Measurements from ENCODE around the gene ASTN2.

ASTN2 gene

GRCh38 chr9:116599342-116599884, 815.4 kb downstream of the ASTN2 start:
- no peak for FAIRE-seq
- no peak for DNase-seq (ENCODE audit: insufficient read length, low spot score)
- TF ChIP-seq CTCF (IDR thresholded peaks at IDR 0.05; ENCODE audit: insufficient read depth, missing control alignments) = no peak

GRCh38 chr9:116596646-116597045, 818.2 kb downstream of the ASTN2 start:
- DNase-seq (ENCODE audit: insufficient read length, low spot score) (no peak), FAIRE-seq (peak; percentile 60)
- TF ChIP-seq CTCF (IDR thresholded peaks at IDR 0.05; ENCODE audit: insufficient read depth, missing control alignments) = no peak

GRCh38 chr9:116594547-116594946, 820.3 kb downstream of the ASTN2 start:
- no peak for DNase-seq (ENCODE audit: insufficient read length, low spot score)
- no peak for TF ChIP-seq CTCF (IDR thresholded peaks at IDR 0.05; ENCODE audit: insufficient read depth, missing control alignments)
- no peak for FAIRE-seq

GRCh38 chr9:116592970-116593369, 821.9 kb downstream of the ASTN2 start:
- TF ChIP-seq CTCF (IDR thresholded peaks at IDR 0.05; ENCODE audit: insufficient read depth, missing control alignments) = no peak
- no peak for DNase-seq (ENCODE audit: insufficient read length, low spot score)
- FAIRE-seq = no peak

GRCh38 chr9:116589392-116590354, 825.2 kb downstream of the ASTN2 start:
- peak; percentile 44 for TF ChIP-seq CTCF (IDR thresholded peaks at IDR 0.05; ENCODE audit: insufficient read depth, missing control alignments)
- FAIRE-seq (no peak), DNase-seq (ENCODE audit: insufficient read length, low spot score) (no peak)

- no peak for FAIRE-seq
- no peak for DNase-seq (ENCODE audit: insufficient read length, low spot score)
- TF ChIP-seq CTCF (IDR thresholded peaks at IDR 0.05; ENCODE audit: insufficient read depth, missing control alignments) = no peak
Observed at GRCh38 chr9:116587919-116588318, 826.9 kb downstream of the ASTN2 start.

- no peak for FAIRE-seq
- no peak for DNase-seq (ENCODE audit: insufficient read length, low spot score)
- no peak for TF ChIP-seq CTCF (IDR thresholded peaks at IDR 0.05; ENCODE audit: insufficient read depth, missing control alignments)
Observed at GRCh38 chr9:116585896-116586295, 829.0 kb downstream of the ASTN2 start.
